Transverse colon (tissue), 4 donors: ENCODE results near the gene IKZF2. TPM values are rescaled to one million over a fixed set of nuclear protein-coding genes. Genes with fewer than 3 reads are reported as not detected.

ENCODE experiments used
- DNase-seq: peaks from one replicate; pipeline ENCODE4 v3.0.0-alpha.2; 2019
- H3K27ac ChIP-seq, 4 donors: fragments of 200-600 bp; sonication (generic); 2 replicates each; pipeline ENCODE4 v1.5.1; 2016 to 2018; ENCODE audit warnings: inconsistent platforms in 4 of 4
- H3K27me3 ChIP-seq: fragments of 200-600 bp; sonication (generic); 2 replicates; pipeline ENCODE4 v1.5.1; 2017; ENCODE audit warnings: inconsistent platforms
- H3K36me3 ChIP-seq, 4 donors: fragments of 200-600 bp; sonication (generic); 2 replicates each; pipeline ENCODE4 v1.5.1; 2017 to 2019; ENCODE audit warnings: inconsistent platforms in 4 of 4
- H3K4me1 ChIP-seq, 4 donors: fragments of 200-600 bp; sonication (generic); 2 replicates each; pipeline ENCODE4 v1.5.1; 2017 to 2020; ENCODE audit warnings: inconsistent platforms in 4 of 4
- H3K4me3 ChIP-seq, 4 donors: fragments of 200-600 bp; sonication (generic); 1 replicate in 1 of 4; 2 replicates in 3 of 4; pipeline versions ENCODE4 v1.5.1 to v1.6.1; 2017 to 2019; ENCODE audit warnings: inconsistent platforms in 4 of 4
- H3K9me3 ChIP-seq, 2 donors: fragments of 200-600 bp; sonication (generic); 2 replicates each; pipeline ENCODE4 v1.5.1; 2017 to 2019; ENCODE audit warnings: inconsistent platforms in 2 of 2
- EP300 ChIP-seq: sonication (generic); formaldehyde crosslinking; IDR thresholded peaks from one replicate; pipeline ENCODE4 v1.6.1; 2017; ENCODE audit warnings: antibody characterized with exemption, low read depth
- POLR2A ChIP-seq: fragments of 450-650 bp; IDR thresholded peaks from one replicate; pipeline ENCODE4 v1.6.1; 2016; ENCODE audit warnings: antibody characterized with exemption, mild to moderate bottlenecking, moderate library complexity
- POLR2AphosphoS5 ChIP-seq, 3 donors: sonication (generic); formaldehyde crosslinking; IDR thresholded peaks; one replicate each; pipeline ENCODE4 v1.6.1; 2016; ENCODE audit warnings: antibody characterized with exemption in 3 of 3
- WGBS, 2 donors: methylation state at CpG; one replicate each; pipeline ENCODE4 v1.1.5; 2018; ENCODE audit warnings: low coverage in 1 of 2; 5-methylcytosine and 5-hydroxymethylcytosine counted together
- in situ Hi-C, 4 donors: fragments of 200-750 bp; cut with MboI; loops; one replicate each; pipeline versions ENCODE4 v1.15.0 to v1.15.1; 2017; ENCODE audit warnings: low sequenced_read_pairs in 3 of 4, low pct_ligation_motif_present in 1 of 4, low pct_unique_long_range_greater_than_20kb in 1 of 4
- intact Hi-C: fragments of 100-400 bp; cut with DNase I; formaldehyde crosslinking; loops from one replicate; pipeline ENCODE4 v1.15.1; 2023; ENCODE audit warnings: low total_unique reads
- total RNA-seq, 4 donors: library from RNA; depleted of rRNA; stranded (reverse); fragments of >200 nt; gene quantifications; one replicate each; pipeline ENCODE4 v1.1.0, GENCODE V29; 2016
- TF ChIP-seq, protein P1 (sequence below), 5 experiments: fragments of 200-600 bp in 3 of 5; fragments of 450-650 bp in 2 of 5; sonication (generic) in 3 of 5; IDR thresholded peaks; 1 replicate in 2 of 5; 2 replicates in 3 of 5; pipeline ENCODE4 v1.5.1; 2016 to 2017; ENCODE audit warnings: antibody characterized with exemption in 5 of 5, inconsistent platforms in 3 of 5, mild to moderate bottlenecking in 2 of 5, moderate library complexity in 1 of 5

The IKZF2 gene
- total RNA-seq, 4 donors from 2014 or later: 1.8 to 15.6 (median 12.3) TPM

DNA sequence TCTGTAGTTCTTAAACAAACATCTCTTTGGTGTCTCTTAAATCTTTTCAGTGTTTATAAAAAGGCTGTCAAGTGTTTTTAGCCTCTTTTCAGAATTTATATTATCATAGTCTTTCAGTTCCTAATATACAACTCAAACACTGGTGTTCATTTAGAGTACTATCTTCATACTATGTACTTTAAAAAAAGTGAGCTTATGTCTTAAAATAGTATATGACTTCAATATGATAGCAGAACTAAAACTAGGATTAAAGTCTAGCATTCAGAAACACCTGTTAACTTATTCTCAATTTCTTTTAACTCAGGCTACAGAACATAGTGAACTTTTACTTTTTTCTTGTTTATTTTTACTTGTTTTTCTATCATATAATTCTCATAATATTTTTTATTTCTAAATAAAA lies 14.7 kb upstream of the IKZF2 start:
- no peaks in the 10 kb centered on the region for H3K9me3 ChIP-seq
- no peaks in the 10 kb centered on the region for H3K36me3 ChIP-seq
- no peak overlapping the region for H3K27ac ChIP-seq
- H3K4me3 ChIP-seq: no peak overlapping the region
- no peaks in the 10 kb centered on the region for H3K27me3 ChIP-seq
- intact Hi-C loops: no loop called here
- no peak for DNase-seq
- TF ChIP-seq POLR2AphosphoS5 (IDR thresholded peaks at IDR 0.05) (no peak), POLR2A (no peak), EP300 (no peak)
- TF ChIP-seq, protein P1, sequence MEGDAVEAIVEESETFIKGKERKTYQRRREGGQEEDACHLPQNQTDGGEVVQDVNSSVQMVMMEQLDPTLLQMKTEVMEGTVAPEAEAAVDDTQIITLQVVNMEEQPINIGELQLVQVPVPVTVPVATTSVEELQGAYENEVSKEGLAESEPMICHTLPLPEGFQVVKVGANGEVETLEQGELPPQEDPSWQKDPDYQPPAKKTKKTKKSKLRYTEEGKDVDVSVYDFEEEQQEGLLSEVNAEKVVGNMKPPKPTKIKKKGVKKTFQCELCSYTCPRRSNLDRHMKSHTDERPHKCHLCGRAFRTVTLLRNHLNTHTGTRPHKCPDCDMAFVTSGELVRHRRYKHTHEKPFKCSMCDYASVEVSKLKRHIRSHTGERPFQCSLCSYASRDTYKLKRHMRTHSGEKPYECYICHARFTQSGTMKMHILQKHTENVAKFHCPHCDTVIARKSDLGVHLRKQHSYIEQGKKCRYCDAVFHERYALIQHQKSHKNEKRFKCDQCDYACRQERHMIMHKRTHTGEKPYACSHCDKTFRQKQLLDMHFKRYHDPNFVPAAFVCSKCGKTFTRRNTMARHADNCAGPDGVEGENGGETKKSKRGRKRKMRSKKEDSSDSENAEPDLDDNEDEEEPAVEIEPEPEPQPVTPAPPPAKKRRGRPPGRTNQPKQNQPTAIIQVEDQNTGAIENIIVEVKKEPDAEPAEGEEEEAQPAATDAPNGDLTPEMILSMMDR (IDR thresholded peaks at IDR 0.05): no peak
- no peaks in the 10 kb centered on the region for H3K4me1 ChIP-seq
- in situ Hi-C loops: loop anchor here in 3 of 4 donors (25.0 kb wide), 1 partner anchor 479 kb away; no protein-coding TSS in a partner anchor

DNA sequence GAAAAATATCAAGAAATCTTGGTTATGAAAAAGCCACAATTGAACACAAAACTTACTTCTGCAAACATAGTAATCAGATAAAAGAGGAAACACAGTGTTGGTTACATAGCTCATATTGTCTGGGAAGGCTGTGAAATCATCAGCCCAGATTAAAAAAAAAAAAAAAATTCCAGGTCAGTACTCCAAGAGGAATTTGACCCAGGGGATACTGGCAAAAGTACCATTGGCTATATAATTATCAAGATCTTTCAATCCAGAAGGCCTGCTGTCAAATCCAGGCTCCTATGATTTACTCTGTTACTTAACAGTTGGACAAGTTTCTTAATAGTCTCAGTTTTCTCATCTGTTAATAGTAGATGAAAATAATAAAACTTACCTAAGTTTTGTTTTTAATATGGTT lies 12.9 kb upstream of the IKZF2 start:
- intact Hi-C loops: no loop called here
- TF ChIP-seq EP300: no peak
- TF ChIP-seq POLR2AphosphoS5 (IDR thresholded peaks at IDR 0.05): no peak
- TF ChIP-seq, protein P1 (IDR thresholded peaks at IDR 0.05): no peak
- Histone ChIP-seq H3K27ac (no peak overlapping the region), H3K4me1 (no peaks in the 10 kb centered on the region), H3K27me3 (peaks cover 2% of the 10 kb centered on the region), H3K9me3 (no peaks in the 10 kb centered on the region), H3K36me3 (no peaks in the 10 kb centered on the region), H3K4me3 (no peak overlapping the region)
- DNase-seq: no peak
- in situ Hi-C loops: loop anchor here in 3 of 4 donors (25.0 kb wide), 1 partner anchor 477 kb away; no protein-coding TSS in a partner anchor

DNA sequence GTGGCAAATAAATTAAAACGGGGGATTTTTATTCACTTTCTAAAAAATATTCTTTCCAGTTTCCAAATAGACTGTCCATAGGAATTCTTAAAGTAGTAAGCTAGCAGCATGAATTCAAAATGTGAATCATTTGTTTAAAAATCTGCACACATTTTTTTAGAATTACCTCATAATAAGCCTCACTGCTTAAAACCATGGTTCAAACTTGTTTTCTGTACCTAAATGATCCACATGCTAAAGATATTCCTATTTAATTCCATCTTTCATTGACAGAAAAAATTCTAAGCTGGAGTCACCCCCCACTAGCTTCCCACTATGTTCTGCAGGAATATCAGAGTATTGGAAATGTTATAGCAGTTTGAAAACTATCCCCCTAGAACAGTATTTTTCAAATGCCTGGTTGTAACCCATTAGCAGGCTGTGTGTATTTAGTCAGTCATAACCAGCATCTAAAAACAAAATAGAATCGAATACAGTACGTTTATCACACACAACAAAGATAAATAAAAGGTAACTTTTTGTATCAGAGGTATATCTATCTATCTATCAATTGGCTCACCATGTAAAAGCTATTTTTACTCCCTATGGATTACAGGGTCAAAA lies 11.2 kb upstream of the IKZF2 start:
- DNase-seq: no peak
- Histone ChIP-seq H3K27me3 (peaks cover 5% of the 10 kb centered on the region), H3K9me3 (no peaks in the 10 kb centered on the region), H3K27ac (no peak overlapping the region), H3K36me3 (no peaks in the 10 kb centered on the region), H3K4me1 (no peaks in the 10 kb centered on the region), H3K4me3 (no peak overlapping the region)
- TF ChIP-seq EP300 (no peak), POLR2A (no peak), POLR2AphosphoS5 (IDR thresholded peaks at IDR 0.05) (no peak)
- TF ChIP-seq, protein P1 (IDR thresholded peaks at IDR 0.05): no peak
- 87 to 88% methylated on average over 3 of the region's 3 CpGs for WGBS, 2 donors
- in situ Hi-C loops (loop anchor here in 3 of 4 donors (25.0 kb wide), 1 partner anchor 475 kb away; no protein-coding TSS in a partner anchor), intact Hi-C loops (no loop called here)

DNA sequence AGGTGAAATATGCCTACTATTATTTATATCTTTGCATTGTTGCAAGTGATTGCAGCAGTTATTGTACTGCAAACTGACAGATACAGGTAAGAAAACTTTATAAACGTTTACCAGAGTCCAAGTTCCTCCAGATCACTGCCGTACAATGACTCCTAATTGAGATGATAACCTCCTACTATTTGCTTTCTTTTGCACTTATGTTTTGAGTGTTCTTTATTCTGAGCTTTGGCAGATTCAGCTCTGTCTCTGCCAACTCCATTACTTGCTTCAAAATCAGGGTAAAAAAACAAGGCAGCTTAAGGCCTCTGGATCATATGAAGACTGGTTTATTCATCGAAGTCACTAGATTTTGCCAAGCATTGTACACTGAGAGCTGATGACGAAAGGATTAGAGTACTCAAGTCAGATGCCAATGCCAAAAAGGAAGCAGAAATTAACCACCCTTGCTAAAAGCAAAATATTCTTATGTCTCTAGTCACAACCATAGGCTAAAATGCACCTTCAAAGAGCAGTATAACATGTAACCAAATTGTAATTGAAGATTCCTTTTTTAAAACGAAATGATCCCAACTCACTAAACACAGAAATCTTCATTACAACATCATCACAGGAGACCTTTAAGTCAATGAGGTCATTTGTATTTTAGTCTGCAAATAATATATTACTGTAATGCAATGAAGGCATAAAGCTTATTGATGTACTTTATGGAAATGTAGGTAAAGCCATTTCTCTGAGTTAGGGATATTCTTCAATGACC lies 10.5 kb upstream of the IKZF2 start:
- H3K27me3 ChIP-seq: peaks cover 5% of the 10 kb centered on the region
- no peak overlapping the region for H3K4me3 ChIP-seq
- no peaks in the 10 kb centered on the region for H3K36me3 ChIP-seq
- in situ Hi-C loops (loop anchor here in 3 of 4 donors (25.0 kb wide), 1 partner anchor 475 kb away; no protein-coding TSS in a partner anchor), intact Hi-C loops (no loop called here)
- no peaks in the 10 kb centered on the region for H3K4me1 ChIP-seq
- DNase-seq: no peak
- no peak overlapping the region for H3K27ac ChIP-seq
- WGBS, 2 donors: 54 to 58% methylated on average over 2 to 5 of the region's 5 CpGs
- no peaks in the 10 kb centered on the region for H3K9me3 ChIP-seq
- TF ChIP-seq, protein P1 (IDR thresholded peaks at IDR 0.05): no peak
- TF ChIP-seq POLR2AphosphoS5 (IDR thresholded peaks at IDR 0.05) (no peak), POLR2A (no peak)
